GM12801 (cell line): ENCODE measurements around the gene ADISSP.

Source experiments
- TF ChIP-seq, protein P1 (sequence below): IDR thresholded peaks from one replicate; pipeline ENCODE4 v1.5.1; 2011; ENCODE audit warnings: control low read depth; ENCODE audit not compliant: insufficient read length; ENCODE audit errors: extremely low read depth

Gene ADISSP

DNA sequence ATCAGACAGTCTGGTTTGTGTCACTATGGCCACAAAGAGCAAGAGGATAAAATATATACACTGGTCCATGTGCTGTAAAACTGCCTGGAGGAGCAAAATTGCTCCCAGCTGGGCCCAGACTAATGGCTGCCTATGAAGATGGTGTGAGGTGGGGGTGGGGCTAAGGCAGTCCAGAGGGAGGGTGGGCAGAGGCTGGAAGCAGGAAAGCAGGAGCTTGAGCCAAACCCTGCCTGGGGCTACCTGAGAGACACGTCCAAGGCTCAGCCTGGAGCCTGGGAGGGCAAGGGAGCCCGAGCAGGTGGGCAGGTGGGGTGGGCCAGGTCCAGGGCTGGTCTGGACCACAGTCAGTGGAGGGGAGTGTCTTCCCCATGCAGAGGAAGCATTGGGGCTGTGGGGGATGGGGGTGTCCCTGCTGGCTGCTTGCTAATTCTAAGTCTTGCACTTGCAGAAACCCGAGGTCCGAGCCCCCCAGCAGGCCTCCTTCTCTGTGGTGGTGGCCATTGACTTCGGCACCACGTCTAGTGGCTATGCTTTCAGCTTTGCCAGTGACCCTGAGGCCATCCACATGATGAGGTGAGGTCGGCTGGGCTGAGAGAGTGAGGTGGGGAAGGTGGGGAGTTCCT is 25.6 kb downstream of the ADISSP start:
- TF ChIP-seq, protein P1, sequence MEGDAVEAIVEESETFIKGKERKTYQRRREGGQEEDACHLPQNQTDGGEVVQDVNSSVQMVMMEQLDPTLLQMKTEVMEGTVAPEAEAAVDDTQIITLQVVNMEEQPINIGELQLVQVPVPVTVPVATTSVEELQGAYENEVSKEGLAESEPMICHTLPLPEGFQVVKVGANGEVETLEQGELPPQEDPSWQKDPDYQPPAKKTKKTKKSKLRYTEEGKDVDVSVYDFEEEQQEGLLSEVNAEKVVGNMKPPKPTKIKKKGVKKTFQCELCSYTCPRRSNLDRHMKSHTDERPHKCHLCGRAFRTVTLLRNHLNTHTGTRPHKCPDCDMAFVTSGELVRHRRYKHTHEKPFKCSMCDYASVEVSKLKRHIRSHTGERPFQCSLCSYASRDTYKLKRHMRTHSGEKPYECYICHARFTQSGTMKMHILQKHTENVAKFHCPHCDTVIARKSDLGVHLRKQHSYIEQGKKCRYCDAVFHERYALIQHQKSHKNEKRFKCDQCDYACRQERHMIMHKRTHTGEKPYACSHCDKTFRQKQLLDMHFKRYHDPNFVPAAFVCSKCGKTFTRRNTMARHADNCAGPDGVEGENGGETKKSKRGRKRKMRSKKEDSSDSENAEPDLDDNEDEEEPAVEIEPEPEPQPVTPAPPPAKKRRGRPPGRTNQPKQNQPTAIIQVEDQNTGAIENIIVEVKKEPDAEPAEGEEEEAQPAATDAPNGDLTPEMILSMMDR: no peak

DNA sequence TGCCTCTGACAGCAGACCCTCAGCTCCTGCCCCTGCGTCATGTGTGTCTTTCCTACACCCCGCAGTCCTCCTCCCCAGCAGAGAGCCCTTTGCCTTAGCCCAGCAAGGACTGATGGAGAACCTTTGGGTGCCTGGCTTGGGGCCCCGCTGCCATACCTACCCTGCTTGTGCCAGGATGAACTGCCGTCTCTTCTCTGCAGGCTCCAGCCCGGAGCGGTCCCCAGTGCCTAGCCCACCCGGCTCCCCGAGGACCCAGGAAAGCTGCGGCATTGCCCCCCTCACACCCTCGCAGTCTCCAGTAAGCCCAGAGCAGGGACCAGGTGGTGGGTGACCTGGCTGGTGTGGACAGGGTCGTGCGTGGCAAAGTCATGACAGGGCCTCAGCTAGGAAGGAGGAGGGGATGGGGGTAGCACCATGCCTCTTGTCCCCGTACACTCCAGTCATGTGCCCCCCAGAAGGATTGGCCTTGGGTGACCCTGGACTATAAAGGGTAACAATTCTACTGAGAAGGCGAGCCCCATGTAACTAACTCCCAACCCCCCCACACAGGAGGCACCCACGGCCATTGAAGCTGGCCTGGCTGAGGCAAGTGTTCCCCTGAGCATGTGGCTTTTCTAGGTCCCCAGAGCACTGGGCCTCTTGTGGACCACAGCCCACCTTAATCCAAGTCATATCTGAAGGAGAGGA is 26.8 kb downstream of the ADISSP start:
- TF ChIP-seq, protein P1: no peak

DNA sequence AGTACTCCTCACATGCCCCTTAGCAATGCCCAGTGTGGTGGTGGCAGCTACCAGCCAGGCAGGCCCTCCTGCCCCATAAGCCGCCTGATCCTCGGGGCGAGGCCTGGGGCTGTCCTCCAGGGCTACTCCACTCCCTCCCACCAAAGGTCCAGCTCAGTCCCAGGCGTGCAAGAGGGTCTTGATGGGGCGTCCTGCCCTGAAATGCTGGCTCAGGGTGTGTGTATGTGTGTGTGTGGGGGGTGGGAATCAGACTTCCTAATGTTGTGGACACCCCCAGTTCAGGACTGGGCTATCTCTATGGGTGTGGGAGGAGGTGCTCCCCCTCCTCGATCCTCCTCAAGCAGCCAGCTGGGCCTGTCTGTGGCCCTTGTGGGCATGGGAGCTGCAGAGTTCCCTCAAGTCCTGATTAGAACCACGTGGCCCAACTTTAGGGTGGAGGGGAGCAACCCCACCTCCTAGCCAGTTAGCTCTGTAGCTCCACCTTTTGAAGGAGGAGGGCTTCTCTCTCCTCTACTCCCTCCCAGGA is 27.6 kb downstream of the ADISSP start:
- TF ChIP-seq, protein P1: no peak

DNA sequence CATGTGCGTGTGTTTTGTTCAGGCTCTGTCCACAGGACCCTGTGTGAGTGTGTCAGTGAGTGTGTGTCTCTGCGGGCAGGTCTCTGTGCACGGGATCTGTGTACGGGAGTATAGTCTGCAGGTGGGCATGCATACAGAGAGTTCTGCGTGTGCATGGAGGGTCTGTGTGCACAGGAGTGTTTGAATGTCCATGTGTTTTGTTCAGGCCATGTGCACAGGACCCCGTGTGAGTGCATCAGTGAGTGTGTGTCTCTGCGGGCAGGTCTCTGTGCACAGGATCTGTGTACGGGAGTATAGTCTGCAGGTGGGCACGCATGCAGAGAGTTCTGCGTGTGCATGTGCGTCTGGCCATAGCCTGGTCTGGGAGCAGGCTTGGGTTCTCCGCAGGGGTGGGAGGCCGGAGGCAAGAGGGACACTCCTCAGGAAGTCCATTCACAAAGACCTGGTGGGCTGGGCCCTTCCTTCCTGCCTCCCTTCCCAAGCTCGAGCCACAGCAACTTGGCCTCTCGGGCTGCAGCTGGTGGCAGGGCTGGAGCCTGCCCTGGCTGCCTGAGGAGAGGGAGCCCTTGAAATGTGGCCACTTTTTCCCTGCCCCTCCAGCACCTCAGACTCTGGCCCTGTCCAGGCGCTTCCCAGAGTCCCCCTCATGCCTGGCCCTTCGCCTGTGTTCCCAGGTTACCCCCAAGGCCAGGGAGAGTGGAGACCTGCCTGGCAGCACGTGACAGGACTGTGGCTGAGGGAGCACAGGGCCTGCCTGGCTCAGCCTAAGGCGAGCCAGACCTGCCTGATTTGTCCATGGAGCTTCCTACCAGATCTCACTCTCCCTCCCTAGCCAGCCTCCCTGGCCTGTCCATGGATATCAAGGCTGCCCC is 28.3 kb downstream of the ADISSP start:
- TF ChIP-seq, protein P1: no peak

DNA sequence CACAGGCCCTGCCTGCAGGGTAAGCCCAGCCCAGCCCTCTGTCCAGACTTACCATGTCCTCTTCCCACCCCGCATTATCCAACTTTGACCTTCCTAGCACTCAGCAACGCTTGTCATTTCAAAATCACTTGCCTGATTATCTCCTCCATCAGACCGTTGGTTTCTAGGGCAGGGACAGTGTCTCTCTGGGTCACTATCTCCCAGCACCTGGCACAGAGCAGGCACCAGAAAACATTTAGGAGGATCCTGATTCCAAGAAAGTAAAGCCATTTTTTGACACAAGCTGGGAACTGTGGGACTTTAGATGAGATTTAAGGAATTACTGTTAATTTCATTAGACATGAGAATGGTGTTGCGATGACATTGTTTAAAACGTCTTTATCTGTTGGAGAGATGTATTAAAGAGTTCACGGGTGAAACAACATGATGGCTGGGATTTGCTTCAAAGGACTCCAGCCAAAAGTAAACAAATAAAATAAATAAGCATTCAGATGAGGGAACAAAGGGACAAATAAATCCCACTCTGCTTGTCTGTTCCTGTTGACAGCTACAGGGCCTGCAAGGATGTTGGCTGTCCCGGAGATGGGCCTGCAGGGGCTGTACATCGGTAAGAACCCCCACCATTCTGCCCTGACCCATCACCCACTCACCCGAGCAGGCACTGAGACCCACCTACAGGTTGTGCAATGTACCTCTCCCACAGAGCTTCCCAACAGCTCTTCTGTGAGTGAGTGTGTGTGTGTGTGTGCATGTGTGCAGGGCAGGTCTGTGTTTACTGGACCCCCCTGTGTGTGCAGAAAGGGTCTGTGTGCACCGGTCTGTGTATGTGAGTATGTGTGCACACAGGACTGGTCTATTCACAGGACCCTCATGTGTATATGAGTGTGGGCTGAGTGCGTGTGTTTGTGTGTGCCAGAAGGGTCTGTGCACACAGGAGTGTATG is 29.2 kb downstream of the ADISSP start:
- TF ChIP-seq, protein P1: no peak

DNA sequence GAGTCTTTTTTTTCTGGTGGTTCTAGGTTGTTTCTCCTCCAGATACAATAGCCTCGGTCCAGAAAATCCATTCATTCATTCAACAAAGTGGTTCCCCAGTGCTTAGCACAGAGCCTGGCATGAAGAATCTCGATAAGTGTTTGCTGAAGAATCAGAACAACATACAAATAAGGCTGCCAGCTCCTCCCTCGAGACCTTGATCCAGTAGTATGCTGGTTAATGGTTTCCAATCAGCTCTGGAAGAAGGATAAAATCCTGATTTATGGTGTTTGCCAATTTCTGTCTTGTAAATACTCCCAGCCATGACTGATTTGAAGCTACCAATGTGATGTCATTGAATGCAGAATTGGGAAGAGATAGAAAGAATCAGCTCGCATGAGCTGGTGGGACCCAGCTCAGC is 31.8 kb downstream of the ADISSP start:
- TF ChIP-seq, protein P1: no peak
